ENCODE results near the gene SEMA6B.

DNA sequence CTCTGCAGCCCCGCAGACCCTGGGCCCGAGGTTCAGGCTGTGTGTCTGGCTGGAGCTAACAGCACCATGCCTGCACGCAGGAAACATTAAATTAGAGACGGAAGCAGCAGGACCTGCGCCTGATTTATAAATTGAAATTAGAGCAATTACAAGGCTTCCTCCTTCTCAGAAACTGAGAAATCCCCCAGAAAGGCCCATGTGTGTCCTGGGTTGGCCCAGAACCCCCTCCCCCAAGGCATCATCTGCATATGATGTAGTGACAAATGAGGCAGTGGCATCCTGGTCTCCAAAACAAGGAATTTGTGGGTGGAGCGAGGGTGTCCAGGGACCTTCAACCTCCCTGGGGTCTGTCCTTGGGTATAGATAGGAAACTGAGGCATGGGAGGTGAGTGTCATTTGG lies 27.2 kb upstream of the SEMA6B start:
- TF ChIP-seq, protein P1, sequence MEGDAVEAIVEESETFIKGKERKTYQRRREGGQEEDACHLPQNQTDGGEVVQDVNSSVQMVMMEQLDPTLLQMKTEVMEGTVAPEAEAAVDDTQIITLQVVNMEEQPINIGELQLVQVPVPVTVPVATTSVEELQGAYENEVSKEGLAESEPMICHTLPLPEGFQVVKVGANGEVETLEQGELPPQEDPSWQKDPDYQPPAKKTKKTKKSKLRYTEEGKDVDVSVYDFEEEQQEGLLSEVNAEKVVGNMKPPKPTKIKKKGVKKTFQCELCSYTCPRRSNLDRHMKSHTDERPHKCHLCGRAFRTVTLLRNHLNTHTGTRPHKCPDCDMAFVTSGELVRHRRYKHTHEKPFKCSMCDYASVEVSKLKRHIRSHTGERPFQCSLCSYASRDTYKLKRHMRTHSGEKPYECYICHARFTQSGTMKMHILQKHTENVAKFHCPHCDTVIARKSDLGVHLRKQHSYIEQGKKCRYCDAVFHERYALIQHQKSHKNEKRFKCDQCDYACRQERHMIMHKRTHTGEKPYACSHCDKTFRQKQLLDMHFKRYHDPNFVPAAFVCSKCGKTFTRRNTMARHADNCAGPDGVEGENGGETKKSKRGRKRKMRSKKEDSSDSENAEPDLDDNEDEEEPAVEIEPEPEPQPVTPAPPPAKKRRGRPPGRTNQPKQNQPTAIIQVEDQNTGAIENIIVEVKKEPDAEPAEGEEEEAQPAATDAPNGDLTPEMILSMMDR (IDR thresholded peaks at IDR 0.05; ENCODE audit: extremely low read depth in 1 of 2, insufficient read depth in 1 of 2, low read depth in 1 of 2, low read length in 2 of 2) = no peak
- no peak for TF ChIP-seq POLR2A (IDR thresholded peaks at IDR 0.05; ENCODE audit: low read depth, low read length)
- TF ChIP-seq EZH2 (IDR thresholded peaks at IDR 0.05; ENCODE audit: borderline replicate concordance, low read depth, low read length, severe bottlenecking) = no peak

Data from endothelial cell of umbilical vein (primary cell).